ENCODE data around the gene DAPK2. TPM values are rescaled to one million over a fixed set of nuclear protein-coding genes. Genes with fewer than 3 reads are reported as not detected.
A peak's percentile ranks its signal among the peaks of the same experiment; 100 is the strongest.

The DAPK2 gene
- total and polyA plus RNA-seq, 2 of the 13 experiments (the other 11 are each of a cell fraction or from before 2014, with no cell fraction given) = 0.33 to 0.63 TPM

- TF ChIP-seq ZNF329 (CRISPR knock-in tag; IDR thresholded peaks at IDR 0.05; ENCODE audit: low read depth) = no peak
- TF ChIP-seq TCF7 (IDR thresholded peaks at IDR 0.05; ENCODE audit: low read depth) = no peak
- TF ChIP-seq ZUFSP (CRISPR knock-in tag; IDR thresholded peaks at IDR 0.05; ENCODE audit: borderline replicate concordance) = no peak
- no peak for TF ChIP-seq FIP1L1 (IDR thresholded peaks at IDR 0.05; ENCODE audit: borderline replicate concordance, insufficient read depth, low read depth, low read length)
- 0 out of 3 replicates have a peak, but pooled peaks have one; percentile 17 for TF ChIP-seq MXI1 (IDR thresholded peaks at IDR 0.05; ENCODE audit: borderline replicate concordance, low read depth, low read length)
- no peak for TF ChIP-seq GABPA (IDR thresholded peaks at IDR 0.05; ENCODE audit: low read depth, low read length)
- no peak for TF ChIP-seq GABPA (CRISPR knock-in tag; IDR thresholded peaks at IDR 0.05; ENCODE audit: low read depth)
- no peak for TF ChIP-seq ZNF430 (CRISPR knock-in tag; IDR thresholded peaks at IDR 0.05)
- no peak for TF ChIP-seq GZF1 (CRISPR knock-in tag; IDR thresholded peaks at IDR 0.05)
- no peak for TF ChIP-seq GFI1 (CRISPR knock-in tag; IDR thresholded peaks at IDR 0.05; ENCODE audit: borderline replicate concordance)
- no peak for TF ChIP-seq NONO (IDR thresholded peaks at IDR 0.05)
- no peak for TF ChIP-seq NONO (CRISPR knock-in tag; conservative IDR thresholded peaks at IDR 0.05)
- no peak for TF ChIP-seq ETS1 (CRISPR knock-in tag; IDR thresholded peaks at IDR 0.05)
- TF ChIP-seq ZFP62 (CRISPR knock-in tag; IDR thresholded peaks at IDR 0.05) = no peak
- TF ChIP-seq MAZ (IDR thresholded peaks at IDR 0.05; ENCODE audit: borderline replicate concordance, low read depth, low read length) = no peak
- TF ChIP-seq MAZ (CRISPR knock-in tag; IDR thresholded peaks at IDR 0.05; ENCODE audit: low read depth) = no peak
- no peak for TF ChIP-seq MZF1 (CRISPR knock-in tag; IDR thresholded peaks at IDR 0.05; ENCODE audit: borderline replicate concordance)
- TF ChIP-seq MAFK (conservative IDR thresholded peaks at IDR 0.05 in 1 of 2, IDR thresholded peaks at IDR 0.05 in 1 of 2; ENCODE audit: low read length in 2 of 2) = no peak
- no peak for TF ChIP-seq NBN (conservative IDR thresholded peaks at IDR 0.05)
- TF ChIP-seq ZNF720 (CRISPR knock-in tag; IDR thresholded peaks at IDR 0.05) = no peak
- TF ChIP-seq CEBPB (IDR thresholded peaks at IDR 0.05; ENCODE audit: borderline replicate concordance, low read depth, low read length) = no peak
- no peak for TF ChIP-seq ZMAT3 (CRISPR knock-in tag; conservative IDR thresholded peaks at IDR 0.05)
- TF ChIP-seq PLSCR1 (CRISPR knock-in tag; IDR thresholded peaks at IDR 0.05; ENCODE audit: borderline replicate concordance) = no peak
- TF ChIP-seq ZFX (CRISPR knock-in tag; IDR thresholded peaks at IDR 0.05; ENCODE audit: low read depth) = 0 out of 2 replicates have a peak, but pooled peaks have one; percentile 12
Measured at GRCh38 chr15:64092864-64093626, 46.8 kb upstream of the DAPK2 start (continued).

Measured in HepG2 (cell line).